Lung (tissue), 12 donors: ENCODE results near the gene KRT34. TPM values are rescaled to one million over a fixed set of nuclear protein-coding genes. Genes with fewer than 3 reads are reported as not detected.
"Not testable (repeated sequence)": the region's sequence is repeated elsewhere in the genome, so short reads cannot be mapped to it uniquely, and the experiment has no call there.

ENCODE experiments used
- ATAC-seq: fragments of 200-7000 bp; cut with Tn5 transposase; one replicate; pipeline ENCODE4 v1.9.1; 2020; ENCODE audit warnings: moderate number of reproducible peaks; ENCODE audit not compliant: insufficient read depth, low FRiP score
- DNase-seq, 3 donors: peaks; one replicate each; pipeline ENCODE4 v3.0.0-alpha.2; 2013 to 2017
- H3K27ac ChIP-seq, 2 donors: one replicate each; pipeline ENCODE4 v1.5.1; 2013; ENCODE audit warnings: mild to moderate bottlenecking in 2 of 2, moderate library complexity in 2 of 2, control low read depth in 1 of 2, inconsistent platforms in 1 of 2, low read depth in 1 of 2, low read length in 1 of 2
- H3K27me3 ChIP-seq, 3 donors: one replicate each; pipeline ENCODE4 v1.5.1; 2013; ENCODE audit warnings: low read length in 2 of 3; ENCODE audit not compliant: control insufficient read depth in 3 of 3, insufficient read depth in 3 of 3
- H3K36me3 ChIP-seq, 4 donors: one replicate each; pipeline ENCODE4 v1.5.1; 2013; ENCODE audit warnings: low read length in 4 of 4, mild to moderate bottlenecking in 1 of 4, moderate library complexity in 1 of 4; ENCODE audit not compliant: control insufficient read depth in 4 of 4, insufficient read depth in 4 of 4
- H3K4me1 ChIP-seq, 5 donors: one replicate each; pipeline ENCODE4 v1.5.1; 2013; ENCODE audit warnings: low read length in 5 of 5, mild to moderate bottlenecking in 2 of 5, moderate library complexity in 1 of 5; ENCODE audit not compliant: control insufficient read depth in 5 of 5, insufficient read depth in 5 of 5
- H3K4me3 ChIP-seq: one replicate; pipeline ENCODE4 v1.5.1; 2013; ENCODE audit warnings: mild to moderate bottlenecking, control low read depth, moderate library complexity
- H3K9ac ChIP-seq, 2 donors: one replicate each; pipeline ENCODE4 v1.5.1; 2013; ENCODE audit warnings: low read length in 2 of 2, control low read depth in 1 of 2; ENCODE audit not compliant: insufficient read depth in 1 of 2
- H3K9me3 ChIP-seq, 4 donors: one replicate each; pipeline ENCODE4 v1.5.1; 2013; ENCODE audit warnings: low read length in 3 of 4, mild to moderate bottlenecking in 1 of 4, moderate library complexity in 1 of 4; ENCODE audit not compliant: control insufficient read depth in 4 of 4, insufficient read depth in 3 of 4
- WGBS, 2 donors: extraction: QIAGEN DNeasy Blood & Tissue Kit; methylation state at CpG; one replicate each; pipeline ENCODE4 v1.1.7; 2013; 5-methylcytosine and 5-hydroxymethylcytosine counted together
- polyA plus RNA-seq, 2 donors: library from polyadenylated mRNA; stranded (reverse); fragments of 200-250 nt; gene quantifications; one replicate each; pipeline ENCODE4 v1.2.1, GENCODE V29; 2013
- total RNA-seq, 2 donors: library from RNA; depleted of rRNA in 1 of 2; stranded (reverse); fragments of >200 nt in 1 of 2; gene quantifications; one replicate each; pipeline ENCODE4 v1.2.1, GENCODE V29; 2014 to 2021
- TF ChIP-seq, protein P1 (sequence below): IDR thresholded peaks from 2 replicates; pipeline ENCODE4 v1.5.1; 2012; ENCODE audit warnings: mild to moderate bottlenecking; ENCODE audit errors: control extremely low read depth, extremely low read depth
- donor health status: control.
- donor health status: control.
- donor health status: Bipolar disorder and iron deficiency.
- donor health status: healthy.
- donor health status: DM: yes; HTN: yes; CAD: no.

The KRT34 gene
- total and polyA plus RNA-seq, 4 donors: not detected

DNA sequence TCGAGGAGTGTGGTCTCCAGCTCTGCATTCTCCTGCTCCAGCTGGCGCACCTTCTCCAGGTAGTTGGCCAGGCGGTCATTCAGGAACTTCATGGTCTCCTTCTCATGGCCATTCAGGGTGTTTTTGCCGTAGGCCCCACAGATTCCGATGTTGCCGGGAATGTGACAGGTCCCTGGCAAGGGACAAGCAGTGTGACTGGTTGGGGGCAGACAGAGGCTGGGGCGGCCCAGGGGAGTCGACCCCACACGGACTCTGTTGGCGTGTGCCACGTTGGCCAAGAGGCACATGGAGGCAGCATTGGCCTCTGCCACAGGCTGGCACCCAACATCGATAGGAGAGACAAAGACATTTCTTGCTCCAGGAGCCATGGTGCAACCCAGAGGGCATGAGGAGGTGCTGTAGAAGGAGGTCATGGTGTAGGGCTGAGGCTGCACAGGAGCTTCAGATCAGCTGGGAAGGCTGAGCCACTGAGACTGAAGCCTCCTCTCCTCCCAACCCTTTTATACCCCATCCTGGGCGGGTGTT lies 42.1 kb upstream of the KRT34 start, which contains the start of gene KRT37:
KRT37 (minus strand) TSS at position 475 of the 525 bp plus-strand sequence; CDS start at position 413, 62 bp downstream.
- no peaks in the 10 kb centered on the region for H3K27me3 ChIP-seq
- H3K9me3 ChIP-seq: no peaks in the 10 kb centered on the region
- TF ChIP-seq, protein P1, sequence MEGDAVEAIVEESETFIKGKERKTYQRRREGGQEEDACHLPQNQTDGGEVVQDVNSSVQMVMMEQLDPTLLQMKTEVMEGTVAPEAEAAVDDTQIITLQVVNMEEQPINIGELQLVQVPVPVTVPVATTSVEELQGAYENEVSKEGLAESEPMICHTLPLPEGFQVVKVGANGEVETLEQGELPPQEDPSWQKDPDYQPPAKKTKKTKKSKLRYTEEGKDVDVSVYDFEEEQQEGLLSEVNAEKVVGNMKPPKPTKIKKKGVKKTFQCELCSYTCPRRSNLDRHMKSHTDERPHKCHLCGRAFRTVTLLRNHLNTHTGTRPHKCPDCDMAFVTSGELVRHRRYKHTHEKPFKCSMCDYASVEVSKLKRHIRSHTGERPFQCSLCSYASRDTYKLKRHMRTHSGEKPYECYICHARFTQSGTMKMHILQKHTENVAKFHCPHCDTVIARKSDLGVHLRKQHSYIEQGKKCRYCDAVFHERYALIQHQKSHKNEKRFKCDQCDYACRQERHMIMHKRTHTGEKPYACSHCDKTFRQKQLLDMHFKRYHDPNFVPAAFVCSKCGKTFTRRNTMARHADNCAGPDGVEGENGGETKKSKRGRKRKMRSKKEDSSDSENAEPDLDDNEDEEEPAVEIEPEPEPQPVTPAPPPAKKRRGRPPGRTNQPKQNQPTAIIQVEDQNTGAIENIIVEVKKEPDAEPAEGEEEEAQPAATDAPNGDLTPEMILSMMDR: no peak
- no peak within 1 kb of the TSS for H3K9ac ChIP-seq
- ATAC-seq (no peak), DNase-seq (no peak)
- no peak within 1 kb of the TSS for H3K27ac ChIP-seq
- no peaks in the 10 kb centered on the region for H3K4me1 ChIP-seq
- no peaks in the 10 kb centered on the region for H3K36me3 ChIP-seq
- H3K4me3 ChIP-seq: no peak within 1 kb of the TSS
- WGBS, 2 donors: 93 to 94% methylated on average over 12 to 13 of the region's 13 CpGs

DNA sequence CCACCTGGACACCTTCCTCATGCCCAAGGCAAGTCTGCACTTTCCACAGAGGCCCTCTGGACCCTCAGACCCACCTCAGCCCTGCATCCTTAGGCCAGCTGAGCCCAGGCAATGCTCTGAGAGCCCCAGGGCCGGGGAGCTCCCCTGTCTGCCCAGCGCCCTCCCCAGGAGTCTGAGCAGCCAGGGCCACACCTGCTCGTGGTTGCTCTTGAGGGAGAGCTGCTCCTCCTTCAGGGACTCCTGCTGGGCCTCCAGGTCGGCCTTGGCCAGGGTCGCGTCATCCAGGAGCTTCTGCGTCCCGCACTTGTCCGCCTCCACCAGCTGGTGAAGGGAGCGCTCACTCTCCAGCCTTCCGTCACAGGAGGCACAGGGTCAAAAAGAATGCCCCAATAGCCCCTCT lies 40.5 kb upstream of the KRT34 start:
- ATAC-seq, H3K9ac ChIP-seq, H3K27me3 ChIP-seq, H3K36me3 ChIP-seq, H3K4me1 ChIP-seq, H3K27ac ChIP-seq, H3K4me3 ChIP-seq, H3K9me3 ChIP-seq, DNase-seq: not testable (repeated sequence)
- 87 to 91% methylated on average over 8 to 11 of the region's 11 CpGs for WGBS, 2 donors

DNA sequence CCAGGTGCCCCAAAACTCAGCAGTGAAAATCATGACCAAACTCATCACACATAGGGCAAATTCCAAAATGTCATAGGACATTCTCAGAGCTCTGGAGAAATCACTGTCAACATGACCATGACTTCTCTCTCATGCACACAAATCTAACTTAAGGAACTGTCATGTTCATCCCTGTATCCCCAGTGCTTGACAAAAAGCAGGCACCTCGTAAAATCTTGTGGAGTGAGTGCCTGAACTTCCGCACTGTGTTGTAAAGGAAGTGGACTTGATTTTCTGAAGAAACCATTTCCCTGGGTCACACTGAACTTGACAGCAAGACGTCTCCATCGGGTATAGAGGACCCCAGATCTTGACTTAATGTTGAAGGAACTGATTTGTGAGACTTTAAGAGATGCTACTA lies 39.5 kb upstream of the KRT34 start:
- no peak overlapping the region for H3K9ac ChIP-seq
- DNase-seq (no peak), ATAC-seq (no peak)

DNA sequence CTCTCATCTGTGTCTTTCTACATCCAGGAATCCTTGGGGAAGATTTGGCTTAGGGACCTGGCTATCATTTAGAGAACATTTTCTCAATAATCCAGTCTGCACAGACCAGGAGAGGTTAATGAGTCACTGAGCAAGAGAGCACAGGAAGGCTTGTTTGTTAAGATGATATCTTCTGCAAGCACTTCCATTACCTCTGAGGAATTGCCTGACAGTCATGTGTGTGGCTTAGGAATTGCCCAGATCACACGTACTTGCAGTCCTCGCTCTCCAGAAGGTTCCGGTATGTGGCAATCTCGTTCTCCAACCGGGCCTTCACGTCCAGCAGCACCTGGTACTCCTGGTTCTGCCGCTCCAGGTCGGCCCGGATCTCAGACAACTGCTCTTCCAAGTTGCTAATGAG lies 39.0 kb upstream of the KRT34 start:
- ATAC-seq (no peak), DNase-seq (no peak)
- Histone ChIP-seq H3K4me3 (no peak overlapping the region), H3K9ac (no peak overlapping the region), H3K9me3 (no peaks in the 10 kb centered on the region), H3K27ac (no peak overlapping the region), H3K36me3 (no peaks in the 10 kb centered on the region), H3K4me1 (peaks cover 0 to 1% (median 0%) of the 10 kb centered on the region in 5 donors), H3K27me3 (no peaks in the 10 kb centered on the region)
- 82 to 85% methylated on average over 9 of the region's 9 CpGs for WGBS, 2 donors
- TF ChIP-seq, protein P1: no peak

More for the DNA sequence above, 39.5 kb upstream of the KRT34 start:
- 76 to 78% methylated on average over 4 of the region's 4 CpGs for WGBS, 2 donors
- Histone ChIP-seq H3K27me3 (no peaks in the 10 kb centered on the region), H3K4me1 (peaks cover 0 to 1% (median 0%) of the 10 kb centered on the region in 5 donors), H3K9me3 (no peaks in the 10 kb centered on the region), H3K4me3 (no peak overlapping the region), H3K27ac (no peak overlapping the region), H3K36me3 (no peaks in the 10 kb centered on the region)
- TF ChIP-seq, protein P1: no peak
